HCT116 (cell line): ENCODE results near the gene ZNF653. TPM values are rescaled to one million over a fixed set of nuclear protein-coding genes. Genes with fewer than 3 reads are reported as not detected.

Experiments
- ATAC-seq: fragments of 200-7000 bp; cut with Tn5 transposase; 2 replicates; pipeline ENCODE4 v1.9.1; 2020; ENCODE audit warnings: mild to moderate bottlenecking, moderate library complexity
- BruUV-seq: library from RNA; stranded (reverse); fragments of 400-500 nt; replicated peaks from 2 replicates; lab custom pipeline; 2021; lab: Mats Ljungman, UMichigan
- CTCF ChIA-PET: fragments of 300-600 bp; sonication (Branson Sonifier 250); formaldehyde crosslinking; loops from one replicate; lab custom pipeline; 2021; ENCODE audit warnings: antibody characterized with exemption; lab: Charles Lee
- POLR2A ChIA-PET: fragments of 300-600, 350-600 bp; sonication (Branson Sonifier 250); formaldehyde crosslinking; loops from one replicate; lab custom pipeline; 2021; ENCODE audit warnings: antibody characterized with exemption; lab: Charles Lee
- RAD21 ChIA-PET, 2 experiments: fragments of 300-600 bp; sonication (Branson Sonifier 250); formaldehyde crosslinking; loops; one replicate each; lab custom pipeline; 2023; ENCODE audit warnings: low total read pairs in 2 of 2; ENCODE audit not compliant: uncharacterized antibody in 2 of 2, unreplicated experiment in 2 of 2, low non-redundant PET in 1 of 2; lab: Charles Lee
- DNase-seq: peaks from one replicate; pipeline ENCODE4 v3.0.0-alpha.2; 2010; ENCODE audit warnings: low read depth, low spot score
- H2AFZ ChIP-seq: fragments of 200-600 bp; shearing (Covaris generic), sonication (generic); 2 replicates; pipeline ENCODE4 v1.6.1; 2017; ENCODE audit warnings: low read depth, mixed run types, mixed read lengths, antibody characterized with exemption, low read length; ENCODE audit not compliant: poor library complexity, severe bottlenecking
- H3K27ac ChIP-seq: 2 replicates; pipeline ENCODE4 v1.5.1; 2012; ENCODE audit warnings: low read depth, low read length
- H3K27me3 ChIP-seq: fragments of 200-600 bp; sonication (generic); 2 replicates; pipeline ENCODE4 v1.6.1; 2016; ENCODE audit warnings: mixed run types, low read length, mixed read lengths; ENCODE audit not compliant: insufficient read depth
- H3K36me3 ChIP-seq, 2 experiments: fragments of 200-500 bp in 1 of 2; fragments of 200-600 bp in 1 of 2; sonication (Bioruptor generic) in 1 of 2; sonication (generic) in 1 of 2; 2 replicates each; pipeline versions ENCODE4 v1.5.1 to v1.6.1; 2014 to 2016; ENCODE audit warnings: low read length in 2 of 2, inconsistent platforms in 1 of 2, mixed read lengths in 1 of 2, mixed run types in 1 of 2; ENCODE audit not compliant: insufficient read depth in 2 of 2, control insufficient read depth in 1 of 2
- H3K4me1 ChIP-seq, 2 experiments: fragments of 200-600 bp in 1 of 2; sonication (generic) in 1 of 2; 2 replicates each; pipeline versions ENCODE4 v1.5.1 to v1.6.1; 2012 to 2017; ENCODE audit warnings: low read length in 2 of 2, inconsistent platforms in 1 of 2, mild to moderate bottlenecking in 1 of 2, mixed read lengths in 1 of 2, mixed run types in 1 of 2, moderate library complexity in 1 of 2; ENCODE audit not compliant: insufficient read depth in 2 of 2, control insufficient read depth in 1 of 2
- H3K4me2 ChIP-seq: fragments of 200-600 bp; sonication (generic); 2 replicates; pipeline ENCODE4 v1.6.1; 2017; ENCODE audit warnings: mixed run types, low read length, mixed read lengths
- H3K4me3 ChIP-seq, 2 experiments: fragments of 200-600 bp in 1 of 2; sonication (generic) in 1 of 2; replicated peaks in 1 of 2; 2 replicates each; pipeline ENCODE4 v1.5.1; 2011 to 2016; ENCODE audit warnings: low read length in 2 of 2, control low read depth in 1 of 2, low read depth in 1 of 2, mild to moderate bottlenecking in 1 of 2, mixed read lengths in 1 of 2, mixed run types in 1 of 2
- H3K79me2 ChIP-seq: fragments of 200-600 bp; sonication (generic); 2 replicates; pipeline ENCODE4 v1.6.1; 2017; ENCODE audit warnings: mild to moderate bottlenecking, mixed run types, low read length, moderate library complexity, mixed read lengths; ENCODE audit not compliant: insufficient read depth
- H3K9ac ChIP-seq: fragments of 200-600 bp; sonication (generic); 2 replicates; pipeline ENCODE4 v1.6.1; 2016; ENCODE audit warnings: low read length, mixed read lengths
- H3K9me2 ChIP-seq: fragments of 200-600 bp; sonication (generic), shearing (Covaris generic); 2 replicates; pipeline ENCODE4 v1.6.1; 2017; ENCODE audit warnings: mixed run types, mild to moderate bottlenecking, moderate library complexity; ENCODE audit not compliant: insufficient read depth
- H3K9me3 ChIP-seq, 2 experiments: fragments of 200-500 bp in 1 of 2; fragments of 200-600 bp in 1 of 2; sonication (Bioruptor generic) in 1 of 2; sonication (generic) in 1 of 2; 2 replicates each; pipeline ENCODE4 v1.6.1; 2014 to 2017; ENCODE audit warnings: low read length in 2 of 2, mixed read lengths in 2 of 2, inconsistent platforms in 1 of 2, low read depth in 1 of 2, mild to moderate bottlenecking in 1 of 2, mixed run types in 1 of 2, moderate library complexity in 1 of 2; ENCODE audit not compliant: control insufficient read depth in 1 of 2, insufficient read depth in 1 of 2
- H4K20me1 ChIP-seq: fragments of 200-600 bp; sonication (generic), shearing (Covaris generic); 2 replicates; pipeline ENCODE4 v1.6.1; 2017; ENCODE audit warnings: mixed run types, mild to moderate bottlenecking, moderate library complexity; ENCODE audit not compliant: insufficient read depth
- CBX3 ChIP-seq: IDR thresholded peaks from 2 replicates; pipeline ENCODE4 v1.6.1; 2012; ENCODE audit warnings: low read depth
- EGR1 ChIP-seq: IDR thresholded peaks from 2 replicates; pipeline ENCODE4 v1.6.1; 2012; ENCODE audit warnings: low read depth
- ELF1 ChIP-seq: IDR thresholded peaks from 2 replicates; pipeline ENCODE4 v1.6.1; 2012; ENCODE audit warnings: low read depth, borderline replicate concordance
- EZH2phosphoT487 ChIP-seq: fragments of 200-600 bp; IDR thresholded peaks from 2 replicates; pipeline ENCODE4 v1.6.1; 2018; ENCODE audit warnings: antibody characterized with exemption, borderline replicate concordance
- FOSL1 ChIP-seq: IDR thresholded peaks from 2 replicates; pipeline ENCODE4 v1.6.1; 2012; ENCODE audit warnings: low read depth
- JUND ChIP-seq: IDR thresholded peaks from 2 replicates; pipeline ENCODE4 v1.6.1; 2012
- POLR2AphosphoS5 ChIP-seq: IDR thresholded peaks from 2 replicates; pipeline ENCODE4 v1.6.1; 2011; ENCODE audit warnings: mild to moderate bottlenecking, low read depth, low read length, moderate library complexity
- SP1 ChIP-seq: IDR thresholded peaks from 2 replicates; pipeline ENCODE4 v1.6.1; 2012; ENCODE audit warnings: low read depth
- TCF7L2 ChIP-seq: IDR thresholded peaks from 2 replicates; pipeline ENCODE4 v1.7.0; 2011; ENCODE audit warnings: borderline replicate concordance, inconsistent platforms; ENCODE audit not compliant: insufficient read depth, insufficient read length; ENCODE audit errors: extremely low read depth
- YY1 ChIP-seq: IDR thresholded peaks from 2 replicates; pipeline ENCODE4 v1.6.1; 2011; ENCODE audit warnings: low read length, low read depth, moderate library complexity, mild to moderate bottlenecking; ENCODE audit not compliant: insufficient replicate concordance; ENCODE audit errors: extremely low read depth
- ZBTB33 ChIP-seq: IDR thresholded peaks from 2 replicates; pipeline ENCODE4 v1.6.1; 2011; ENCODE audit warnings: mild to moderate bottlenecking, low read length, moderate library complexity; ENCODE audit not compliant: insufficient replicate concordance; ENCODE audit errors: extremely low read depth
- intact Hi-C: fragments of 100-400 bp; cut with micrococcal nuclease; formaldehyde crosslinking; loops from 2 replicates; pipeline ENCODE4 v1.10.0; 2022
- total RNA-seq: library from RNA; stranded (reverse); gene quantifications from one replicate; pipeline ENCODE4 v1.2.1, GENCODE V29; 2021; ENCODE audit not compliant: unreplicated experiment
- TF ChIP-seq, protein P1 (sequence below): IDR thresholded peaks from 2 replicates; pipeline ENCODE4 v1.6.1; 2012

The ZNF653 gene
- total RNA-seq, 1 experiment from 2014 or later = 16.1 TPM

GRCh38 chr19:11513946-11514345, 8.3 kb upstream of the ZNF653 start:
- Histone ChIP-seq H3K4me3 (no peak overlapping the region), H3K9ac (no peak overlapping the region), H3K9me2 (no peaks in the 10 kb centered on the region), H4K20me1 (no peaks in the 10 kb centered on the region), H3K27ac (no peak overlapping the region), H3K4me1 (no peaks in the 10 kb centered on the region), H3K9me3 (no peaks in the 10 kb centered on the region), H3K27me3 (no peaks in the 10 kb centered on the region), H3K79me2 (no peaks in the 10 kb centered on the region), H3K36me3 (no peaks in the 10 kb centered on the region; a peak in 2 of 4 replicates), H3K4me2 (no peak overlapping the region), H2AFZ (no peak overlapping the region)
- no peak for TF ChIP-seq ELF1
- no peak for TF ChIP-seq YY1
- no peak for TF ChIP-seq EZH2phosphoT487
- TF ChIP-seq, protein P1, sequence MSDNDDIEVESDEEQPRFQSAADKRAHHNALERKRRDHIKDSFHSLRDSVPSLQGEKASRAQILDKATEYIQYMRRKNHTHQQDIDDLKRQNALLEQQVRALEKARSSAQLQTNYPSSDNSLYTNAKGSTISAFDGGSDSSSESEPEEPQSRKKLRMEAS = no peak
- TF ChIP-seq POLR2AphosphoS5 = no peak
- no peak for TF ChIP-seq TCF7L2
- TF ChIP-seq JUND = no peak
- no peak for TF ChIP-seq SP1
- TF ChIP-seq FOSL1 = no peak
- TF ChIP-seq EGR1 = no peak
- TF ChIP-seq CBX3 = no peak
- no peak for TF ChIP-seq ZBTB33
- DNase-seq (no peak), ATAC-seq (no peak)
- intact Hi-C loops = no loop called here
- BruUV-seq = no TSS peak
- POLR2A ChIA-PET = no interaction called here
- RAD21 ChIA-PET = no interaction called here
- CTCF ChIA-PET = no interaction called here
